HG02938 (cell line): ENCODE measurements around the gene GRAMD1B.

Source experiments
- ATAC-seq: cut with Tn5 transposase; IDR thresholded peaks from one replicate; pipeline ENCODE4 v1.9.1; 2021; ENCODE audit warnings: mild to moderate bottlenecking, moderate library complexity; ENCODE audit not compliant: unreplicated experiment

GRAMD1B gene

GRCh38 chr11:123616505-123617198 is 186.6 kb downstream of the GRAMD1B start:
- no peak for ATAC-seq

DNA sequence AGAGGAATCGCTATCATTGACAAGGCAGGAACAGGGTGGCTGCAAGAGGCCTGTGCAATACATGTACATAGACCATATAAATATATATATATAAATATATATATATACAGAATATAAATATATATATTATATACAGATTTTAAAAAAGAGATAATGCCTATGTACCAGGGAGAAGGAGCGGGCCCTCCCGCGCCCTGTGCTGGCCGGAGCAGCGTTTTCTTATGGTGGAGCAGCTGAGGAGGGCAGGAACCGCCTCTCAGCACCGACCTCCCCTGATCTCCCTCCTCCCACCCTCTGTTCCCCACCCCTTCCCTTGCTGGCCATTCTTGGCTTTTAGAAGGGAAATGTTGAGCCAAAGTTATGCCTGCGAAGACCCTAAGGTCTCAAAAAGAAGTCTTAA is 192.5 kb downstream of the GRAMD1B start:
- ATAC-seq, result no peak

DNA sequence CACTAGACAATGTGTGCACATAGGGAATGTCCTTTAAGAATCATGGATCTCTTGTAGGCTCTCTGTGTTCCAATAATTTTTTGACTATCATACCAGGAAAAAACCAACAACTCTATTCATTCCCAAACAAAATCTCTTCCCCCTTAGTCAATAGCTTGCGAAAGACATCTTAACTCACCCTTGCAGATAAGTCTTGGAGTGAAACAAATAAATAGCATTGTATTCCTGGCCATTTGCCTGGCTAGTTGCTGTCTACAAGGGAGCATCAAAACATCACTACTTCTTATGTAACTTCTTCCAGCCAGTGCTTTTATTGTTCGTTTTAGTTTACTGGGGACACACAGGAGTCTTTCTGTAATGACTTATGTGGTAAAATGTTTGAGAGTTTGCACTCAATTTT is 194.9 kb downstream of the GRAMD1B start:
- no peak for ATAC-seq

- ATAC-seq, result no peak
Measured at GRCh38 chr11:123628936-123629683, 199.0 kb downstream of the GRAMD1B start.

DNA sequence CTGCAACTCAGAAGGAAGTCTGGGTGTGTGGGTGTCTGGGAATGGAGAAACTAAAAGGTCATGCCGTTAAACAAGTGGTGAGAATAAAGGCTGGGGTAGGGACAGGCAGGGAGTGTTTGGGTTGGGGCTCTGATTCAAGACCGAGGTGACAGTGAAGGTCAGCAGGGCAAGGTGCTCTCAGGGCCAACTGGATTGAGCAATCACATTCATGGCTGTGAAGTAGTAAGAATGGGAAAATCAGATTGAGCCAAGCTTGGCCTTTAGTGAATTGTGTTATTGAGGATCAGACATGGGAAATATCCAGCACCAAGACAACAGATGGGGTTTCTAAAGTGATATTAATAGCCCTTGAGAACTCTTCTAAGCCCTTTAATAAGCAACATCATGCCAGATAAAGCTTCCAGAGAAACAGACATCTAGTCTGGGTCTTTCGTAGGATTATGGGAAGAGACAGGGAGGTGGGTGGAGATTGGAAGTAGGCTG is 200.1 kb downstream of the GRAMD1B start:
- no peak for ATAC-seq

DNA sequence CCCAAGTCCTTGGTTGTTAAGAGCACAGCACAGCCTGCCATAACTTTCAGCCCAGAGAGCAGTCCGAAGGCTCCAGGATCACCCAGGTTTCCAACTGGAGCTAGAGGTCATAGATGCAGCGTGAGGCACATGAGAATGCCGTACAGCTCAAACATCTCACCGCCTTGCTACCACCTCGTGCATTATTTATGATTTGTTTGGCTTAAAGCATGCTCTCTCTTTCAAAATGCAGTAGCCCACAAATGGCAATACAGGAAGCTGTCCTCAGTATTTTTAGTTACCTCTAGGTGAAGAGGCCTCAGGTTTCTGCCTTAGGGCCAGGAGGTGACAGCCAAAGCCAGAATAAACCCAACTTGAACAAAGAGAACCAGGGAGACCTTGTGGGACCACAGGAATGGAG is 210.0 kb downstream of the GRAMD1B start:
- no peak for ATAC-seq

DNA sequence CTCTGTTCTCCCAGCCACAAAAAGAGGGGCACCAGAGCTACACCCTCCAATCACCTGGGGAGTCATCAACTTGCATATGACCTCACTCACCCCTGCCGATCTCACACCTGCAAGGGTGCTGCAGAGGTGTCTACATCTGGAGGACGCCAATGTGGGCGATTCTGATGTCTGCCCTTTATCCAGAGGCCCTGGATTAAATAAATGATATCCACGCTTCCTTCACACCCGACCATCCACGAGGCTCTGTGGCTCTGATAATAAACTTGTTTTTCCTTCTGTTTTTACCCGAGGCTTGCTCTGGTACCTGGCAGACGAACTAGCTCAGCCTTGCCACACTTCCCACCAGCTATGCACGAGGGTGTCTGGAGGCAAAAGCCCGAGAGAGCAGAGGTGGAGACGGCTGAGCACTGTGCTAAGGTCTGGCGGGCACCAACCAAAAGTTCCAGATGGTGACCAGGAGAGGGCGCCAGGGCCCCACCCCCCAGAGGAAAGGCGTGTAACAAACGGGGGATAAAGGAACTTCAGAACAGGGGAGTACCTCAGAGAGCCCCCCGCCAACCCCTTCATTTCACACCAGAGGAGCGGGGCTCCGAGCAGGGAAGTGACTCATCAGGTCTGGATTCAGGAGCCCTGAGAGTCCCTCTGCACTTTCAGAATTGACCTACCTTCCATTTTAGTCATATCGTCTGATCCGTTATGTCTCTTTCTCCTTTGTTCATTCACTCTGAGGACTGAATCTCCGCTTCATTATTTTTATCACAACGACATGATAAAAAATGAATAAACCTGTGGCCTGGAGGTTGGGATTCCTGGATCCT is 210.8 kb downstream of the GRAMD1B start:
- ATAC-seq, result peak; percentile 73

DNA sequence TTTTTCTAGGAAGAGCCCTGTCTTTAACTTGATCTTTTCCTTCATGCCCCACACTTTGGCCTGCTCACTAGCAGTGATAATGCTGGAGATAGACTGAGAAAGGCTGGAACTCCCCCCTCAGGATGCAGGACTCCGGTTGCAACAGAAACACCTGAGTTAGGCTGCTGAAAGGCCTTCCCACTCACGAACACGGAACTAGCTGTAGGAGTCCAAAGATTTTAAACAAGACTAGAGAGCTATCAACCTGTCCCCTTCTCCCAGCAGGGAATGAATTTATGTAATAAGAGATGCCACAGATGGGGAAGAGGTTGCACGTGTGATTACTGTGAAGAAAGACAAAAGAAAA is 211.4 kb downstream of the GRAMD1B start:
- no peak for ATAC-seq

DNA sequence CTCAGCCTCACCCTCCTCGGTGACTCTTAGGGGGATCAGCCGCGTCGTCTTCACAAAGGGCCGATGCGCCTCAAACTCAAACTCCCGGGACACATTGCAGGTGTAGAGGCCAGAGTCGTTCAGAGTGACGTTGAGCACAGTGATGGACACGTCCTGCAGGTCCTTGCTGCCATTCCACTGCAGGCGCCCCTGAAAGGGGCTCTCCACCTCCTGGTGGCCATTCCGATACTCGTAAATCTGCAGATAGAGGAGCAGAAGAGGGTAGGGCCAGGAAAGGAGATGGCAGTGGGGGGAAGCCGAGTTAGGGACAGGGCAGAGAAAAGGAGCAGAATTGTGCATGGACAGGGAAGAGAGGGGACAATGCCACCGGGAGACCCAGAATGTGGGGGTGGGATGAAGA is 212.4 kb downstream of the GRAMD1B start:
- no peak for ATAC-seq

- no peak for ATAC-seq
Measured at GRCh38 chr11:123645286-123645975, 215.4 kb downstream of the GRAMD1B start.

DNA sequence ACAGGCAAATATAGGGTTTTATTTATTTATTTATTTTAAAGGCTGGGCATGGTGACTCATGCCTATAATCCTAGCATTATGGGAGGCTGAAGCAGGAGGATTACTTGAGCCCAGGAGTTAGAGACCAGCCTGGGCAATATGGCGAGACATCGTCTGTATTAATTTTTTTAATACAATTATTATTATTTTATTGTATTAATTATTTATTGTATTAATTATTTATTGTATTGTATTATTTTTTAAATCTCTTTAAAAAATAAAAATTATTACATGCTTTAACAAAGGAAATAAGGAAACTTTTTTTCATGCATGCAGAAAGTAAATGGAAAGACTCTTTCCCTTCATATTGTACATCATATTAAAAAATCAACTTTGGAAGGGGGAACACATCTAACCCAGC is 220.8 kb downstream of the GRAMD1B start:
- ATAC-seq, result no peak

DNA sequence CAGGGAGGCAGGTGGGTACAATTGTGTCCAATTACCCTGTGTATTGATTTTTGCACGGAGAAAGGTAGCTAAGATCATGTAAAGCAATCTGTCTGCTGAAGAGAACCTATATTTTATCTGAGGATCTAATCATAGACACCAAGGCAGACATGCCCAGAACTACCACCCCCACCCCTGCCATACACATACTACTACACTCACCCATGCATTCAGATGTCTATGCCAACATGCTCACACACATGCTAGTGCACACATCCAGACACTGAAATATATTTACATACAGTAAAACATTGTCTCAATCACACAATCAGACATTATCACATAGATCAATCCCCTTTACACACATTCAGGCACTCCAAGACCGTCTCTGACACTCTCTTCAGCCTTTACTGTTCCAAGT is 222.5 kb downstream of the GRAMD1B start:
- ATAC-seq, result no peak

DNA sequence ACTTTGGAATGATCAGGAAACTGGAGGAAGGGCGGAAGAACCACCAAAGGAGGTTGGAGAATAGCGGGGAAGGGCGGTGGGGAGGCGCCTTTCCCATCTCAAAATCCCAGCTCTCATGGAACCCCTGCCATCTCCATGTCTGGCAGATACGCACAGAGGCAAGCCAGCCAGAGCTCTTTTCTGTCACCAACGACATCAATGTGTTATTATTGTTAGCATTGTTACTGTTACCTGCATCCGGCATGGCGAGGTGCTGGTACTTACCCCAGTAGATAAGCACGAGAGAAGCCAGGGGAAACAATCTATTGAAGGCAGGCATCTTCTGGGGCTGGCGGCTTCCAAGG is 223.4 kb downstream of the GRAMD1B start:
- ATAC-seq, result no peak

DNA sequence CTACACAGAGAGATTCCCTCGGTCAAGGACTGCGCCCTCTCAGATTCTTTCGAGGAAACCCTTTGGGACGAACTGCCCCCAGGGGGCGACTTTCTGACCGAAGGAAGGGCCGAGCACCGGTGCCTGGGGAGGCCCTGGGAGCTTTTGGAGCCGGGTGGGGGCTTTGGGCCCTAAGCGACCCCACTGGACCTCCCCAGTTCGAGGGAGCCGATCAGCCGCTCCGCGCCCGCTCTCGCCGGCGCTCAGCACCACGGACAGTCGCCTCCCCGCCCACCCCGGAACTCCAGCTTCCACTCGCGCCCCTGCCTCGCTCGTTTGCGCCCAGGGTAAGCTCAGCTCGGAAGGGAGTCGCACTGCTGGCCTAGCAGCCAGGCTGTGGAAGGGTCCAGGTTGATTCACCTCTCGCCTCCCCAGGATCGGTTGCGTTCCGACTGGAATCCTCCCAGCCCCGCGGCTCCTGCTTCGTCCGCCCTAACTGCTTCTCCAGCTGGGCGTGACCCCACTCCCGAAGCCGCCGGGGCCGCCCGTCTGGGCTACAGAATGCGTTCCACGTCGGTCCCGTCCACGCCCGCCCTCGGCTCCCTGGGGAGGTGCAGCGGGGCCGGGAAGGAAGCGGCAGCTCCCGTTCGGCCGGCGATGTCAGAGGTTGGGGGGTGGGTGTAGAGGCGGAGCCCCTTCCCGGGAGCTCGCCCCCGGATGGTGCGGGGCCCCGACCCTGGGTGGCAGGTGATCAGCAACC is 223.9 kb downstream of the GRAMD1B start:
- no peak for ATAC-seq

GRCh38 chr11:123654566-123655081 is 224.6 kb downstream of the GRAMD1B start, which contains the start of gene SCN3B:
Gene SCN3B (minus strand): TSS chr11:123654624. CDS start chr11:123653801, 823 bp downstream.
- ATAC-seq, result no peak

GRCh38 chr11:123659311-123659710 is 229.2 kb downstream of the GRAMD1B start:
- no peak for ATAC-seq

DNA sequence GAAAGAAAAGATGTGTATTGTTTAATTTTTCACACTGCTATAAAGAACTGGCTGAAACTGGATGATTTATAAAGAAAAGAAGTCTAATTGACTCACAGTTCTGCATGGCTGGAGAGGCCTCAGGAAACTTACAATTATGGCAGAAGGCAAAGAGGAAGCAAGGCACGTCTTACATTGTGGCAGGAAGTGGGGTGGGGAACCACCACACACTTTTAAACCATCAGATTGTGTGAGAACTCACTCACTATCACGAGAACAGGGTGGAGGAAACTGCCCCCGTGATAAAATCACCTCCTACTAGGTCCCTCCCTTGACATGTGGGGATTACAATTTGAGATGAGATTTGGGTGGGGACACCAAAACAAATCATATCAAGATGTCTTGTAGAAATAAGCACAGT is 229.9 kb downstream of the GRAMD1B start:
- ATAC-seq, result peak; percentile 98

DNA sequence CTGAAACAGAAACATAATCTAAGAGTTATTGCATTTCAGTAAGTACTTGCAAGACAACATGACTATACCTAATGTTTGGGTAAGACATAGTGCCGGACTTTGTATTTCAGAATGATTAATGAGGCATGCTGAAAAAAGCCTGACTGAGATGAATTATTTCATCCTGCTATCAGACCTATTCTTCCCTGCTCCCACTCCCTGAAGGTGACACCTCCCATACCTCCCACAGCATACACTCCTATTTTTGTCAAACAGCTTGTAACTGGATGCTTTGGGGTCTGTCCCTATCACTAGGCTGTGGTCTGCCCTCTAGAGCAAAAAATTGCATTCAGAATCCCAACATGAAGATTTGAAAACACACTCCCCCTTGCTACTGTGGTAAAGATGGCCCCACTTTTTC is 235.2 kb downstream of the GRAMD1B start:
- ATAC-seq, result no peak

DNA sequence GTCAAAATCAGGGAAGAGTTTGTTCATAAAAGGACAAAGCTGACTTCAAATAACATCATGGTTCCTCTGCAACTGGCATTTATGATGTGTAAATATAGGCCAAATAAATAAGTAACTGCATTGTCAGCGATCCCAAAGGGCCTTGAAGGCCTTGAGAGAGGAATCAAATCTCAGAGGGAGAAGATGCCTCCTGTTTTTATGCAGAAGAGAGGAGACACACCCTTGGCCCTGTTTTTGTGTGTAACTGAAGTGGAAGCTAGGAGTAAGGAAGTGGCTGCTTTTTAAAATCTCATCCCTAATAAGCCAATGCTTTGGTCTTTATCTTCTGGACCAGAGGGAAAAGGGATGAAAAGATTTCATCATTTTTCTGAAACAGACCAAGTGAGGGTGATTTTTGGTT is 240.0 kb downstream of the GRAMD1B start:
- ATAC-seq, result no peak

DNA sequence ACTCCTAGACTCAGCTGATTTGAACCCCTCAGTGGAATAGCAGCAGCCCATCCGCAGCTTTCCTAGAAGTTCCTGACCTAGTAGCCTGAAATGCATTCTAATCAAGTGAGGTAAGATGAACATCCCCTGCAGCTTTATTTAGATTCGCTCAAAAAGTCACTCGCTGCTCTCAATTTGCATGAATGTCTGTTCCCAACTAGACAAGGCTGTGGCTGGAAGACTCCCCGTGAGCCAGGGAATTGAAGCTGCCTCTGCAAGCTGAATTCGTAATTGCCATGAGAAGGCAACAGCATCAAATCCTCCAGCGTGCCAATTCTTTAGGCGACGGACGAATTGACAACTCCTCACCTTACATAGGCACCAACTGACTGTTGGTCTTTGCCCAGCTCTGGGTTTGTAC is 241.5 kb downstream of the GRAMD1B start:
- no peak for ATAC-seq
